Measurements from ENCODE around the gene DENND1C.

The DENND1C gene

DNA sequence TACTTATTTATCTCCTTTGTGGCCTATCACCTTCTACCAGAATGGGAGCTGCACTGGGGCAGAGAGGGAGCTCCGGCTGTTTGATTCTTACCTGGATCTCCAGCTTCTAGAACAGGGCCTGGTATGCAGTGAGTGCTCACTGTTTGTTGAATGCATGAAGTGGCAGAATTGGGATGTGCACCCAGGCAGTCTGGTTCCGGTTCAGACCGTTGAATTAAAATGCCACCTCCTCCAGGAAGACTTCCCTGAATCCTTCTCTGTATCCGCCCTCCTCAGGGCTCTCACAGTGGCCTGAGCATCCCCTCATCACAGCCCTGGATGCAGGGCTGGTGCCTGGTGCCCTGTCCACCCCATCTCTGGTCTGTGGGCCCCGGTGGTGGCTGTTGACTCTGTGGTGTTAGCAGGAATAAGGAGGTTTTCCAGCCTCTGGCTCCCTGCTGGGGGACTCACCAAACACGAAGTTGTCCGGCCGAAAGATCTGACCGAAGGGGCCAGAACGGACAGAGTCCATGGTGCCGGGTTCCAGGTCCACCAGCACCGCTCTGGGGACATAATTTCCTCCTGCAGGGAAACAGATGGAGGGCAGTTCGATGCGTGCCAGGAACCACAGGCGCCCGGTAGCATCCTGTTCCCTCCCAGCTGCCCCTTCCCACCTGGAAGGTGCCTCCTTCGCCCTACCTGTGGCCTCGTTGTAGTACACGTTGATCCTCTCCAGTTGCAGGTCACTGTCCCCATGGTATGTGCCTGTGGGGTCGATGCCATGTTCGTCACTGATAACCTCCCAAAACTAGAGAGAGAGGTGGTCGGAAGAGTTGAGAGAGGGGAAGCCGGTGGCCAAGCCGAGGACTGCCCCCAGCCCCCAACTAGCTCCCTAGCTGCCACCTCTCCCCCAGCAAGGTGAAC, 19.5 kb upstream of the DENND1C start:
- Histone ChIP-seq H3K36me3 (no peaks in the 10 kb centered on the region), H3K27me3 (ENCODE audit: insufficient read depth, low read depth, severe bottlenecking) (no peaks in the 10 kb centered on the region), H3K27ac (no peak overlapping the region), H3K4me3 (ENCODE audit: low read depth, low read length) (peak overlapping the region; percentile 76), H3K9me3 (ENCODE audit: severe bottlenecking) (no peaks in the 10 kb centered on the region)
- DNase-seq: no peak
- TF ChIP-seq, protein P1, sequence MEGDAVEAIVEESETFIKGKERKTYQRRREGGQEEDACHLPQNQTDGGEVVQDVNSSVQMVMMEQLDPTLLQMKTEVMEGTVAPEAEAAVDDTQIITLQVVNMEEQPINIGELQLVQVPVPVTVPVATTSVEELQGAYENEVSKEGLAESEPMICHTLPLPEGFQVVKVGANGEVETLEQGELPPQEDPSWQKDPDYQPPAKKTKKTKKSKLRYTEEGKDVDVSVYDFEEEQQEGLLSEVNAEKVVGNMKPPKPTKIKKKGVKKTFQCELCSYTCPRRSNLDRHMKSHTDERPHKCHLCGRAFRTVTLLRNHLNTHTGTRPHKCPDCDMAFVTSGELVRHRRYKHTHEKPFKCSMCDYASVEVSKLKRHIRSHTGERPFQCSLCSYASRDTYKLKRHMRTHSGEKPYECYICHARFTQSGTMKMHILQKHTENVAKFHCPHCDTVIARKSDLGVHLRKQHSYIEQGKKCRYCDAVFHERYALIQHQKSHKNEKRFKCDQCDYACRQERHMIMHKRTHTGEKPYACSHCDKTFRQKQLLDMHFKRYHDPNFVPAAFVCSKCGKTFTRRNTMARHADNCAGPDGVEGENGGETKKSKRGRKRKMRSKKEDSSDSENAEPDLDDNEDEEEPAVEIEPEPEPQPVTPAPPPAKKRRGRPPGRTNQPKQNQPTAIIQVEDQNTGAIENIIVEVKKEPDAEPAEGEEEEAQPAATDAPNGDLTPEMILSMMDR (IDR thresholded peaks at IDR 0.05; ENCODE audit: low read depth, low read length): no peak

DNA sequence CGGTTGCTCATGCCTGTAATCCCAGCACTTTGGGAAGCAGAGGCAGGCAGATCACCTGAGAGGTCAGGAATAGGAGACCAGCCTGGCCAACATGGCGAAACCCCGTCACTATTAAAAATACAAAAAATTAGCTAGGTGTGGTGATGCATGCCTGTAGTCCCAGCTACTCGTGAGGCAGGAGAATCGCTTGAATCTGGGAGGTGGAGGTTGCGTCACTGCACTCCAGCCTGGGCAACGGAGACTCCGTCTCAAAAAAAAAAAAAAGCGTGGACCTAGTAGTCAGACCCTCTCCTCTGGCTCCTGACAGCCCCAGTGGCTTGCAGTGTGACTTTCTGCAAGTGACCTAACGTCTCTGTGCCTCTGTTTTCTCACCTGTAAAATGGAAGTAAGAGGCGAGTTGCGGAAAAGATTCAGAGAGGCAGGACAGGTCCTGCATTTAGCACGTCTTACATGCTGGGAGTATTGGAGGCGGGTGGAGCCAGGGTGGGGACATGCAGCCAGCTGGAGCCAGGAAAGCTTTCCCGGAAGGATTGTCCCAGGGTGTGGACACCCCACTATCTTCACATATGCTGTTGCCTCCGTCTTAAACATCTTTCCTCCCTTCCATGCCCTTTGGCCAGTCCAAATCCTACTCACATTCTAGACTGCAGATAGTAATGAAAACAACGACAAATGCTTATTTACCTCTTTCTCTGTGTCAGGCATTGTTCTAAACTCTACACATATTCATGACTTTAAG, 17.6 kb upstream of the DENND1C start:
- Histone ChIP-seq H3K9me3 (ENCODE audit: severe bottlenecking) (no peaks in the 10 kb centered on the region), H3K36me3 (no peaks in the 10 kb centered on the region), H3K4me3 (ENCODE audit: low read depth, low read length) (no peak overlapping the region), H3K27ac (no peak overlapping the region), H3K27me3 (ENCODE audit: insufficient read depth, low read depth, severe bottlenecking) (no peaks in the 10 kb centered on the region)
- TF ChIP-seq, protein P1 (IDR thresholded peaks at IDR 0.05; ENCODE audit: low read depth, low read length): no peak
- no peak for DNase-seq

DNA sequence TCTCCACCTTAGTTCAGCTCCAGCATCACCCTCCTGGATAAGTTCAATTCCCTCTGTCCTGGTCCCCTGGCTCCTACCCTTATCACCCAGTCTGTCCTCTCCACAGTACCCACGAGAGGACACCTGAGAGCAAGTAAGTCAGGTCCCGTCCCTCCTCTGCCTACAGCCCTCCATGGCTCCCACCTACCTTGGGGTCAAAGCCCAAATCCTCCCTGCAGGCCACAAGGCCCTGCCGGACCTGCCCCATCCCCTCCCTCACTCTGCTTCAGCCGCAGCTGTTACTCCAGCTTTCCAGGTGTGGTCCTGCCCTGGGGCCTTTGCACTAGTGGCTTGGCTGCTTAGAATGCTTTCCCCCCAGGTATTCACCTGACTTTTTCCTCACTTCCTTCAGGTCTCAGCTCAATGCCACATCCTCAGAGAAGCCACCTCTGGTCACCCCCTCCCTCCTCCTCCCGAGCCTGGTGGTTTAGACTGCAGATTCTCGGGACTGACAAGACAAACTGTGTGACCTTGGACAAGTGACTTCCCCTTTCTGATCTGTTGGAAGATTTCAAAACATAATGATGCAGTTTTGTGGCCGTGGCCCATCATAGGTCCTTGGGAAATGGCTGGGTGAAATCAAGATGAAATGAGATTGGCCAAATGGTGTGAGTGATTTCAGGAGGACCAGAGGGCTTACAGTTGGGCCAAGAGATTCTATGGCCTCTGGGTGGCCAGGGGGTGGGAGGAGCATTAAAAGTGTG, 16.9 kb upstream of the DENND1C start:
- no peaks in the 10 kb centered on the region for H3K27me3 ChIP-seq (ENCODE audit: insufficient read depth, low read depth, severe bottlenecking)
- no peak for DNase-seq
- H3K4me3 ChIP-seq (ENCODE audit: low read depth, low read length): no peak overlapping the region

DNA sequence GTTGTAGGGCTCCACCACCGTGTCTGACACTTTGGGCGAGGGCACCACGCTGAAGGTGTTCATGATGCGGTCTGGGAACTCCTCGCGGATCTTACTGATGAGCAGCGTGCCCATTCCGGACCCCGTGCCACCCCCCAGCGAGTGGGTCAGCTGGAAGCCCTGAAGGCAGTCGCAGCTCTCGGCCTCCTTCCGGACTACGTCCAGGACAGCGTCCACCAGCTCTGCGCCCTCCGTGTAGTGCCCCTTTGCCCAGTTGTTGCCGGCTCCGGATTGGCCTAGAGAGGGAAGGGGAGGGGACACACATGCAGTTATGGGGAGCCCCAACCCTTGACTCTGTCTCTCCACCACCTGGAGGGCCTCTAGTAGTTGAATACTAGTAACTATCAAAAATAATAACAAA, 14.4 kb upstream of the DENND1C start:
- DNase-seq: no peak
- Histone ChIP-seq H3K4me3 (ENCODE audit: low read depth, low read length) (no peak overlapping the region), H3K9me3 (ENCODE audit: severe bottlenecking) (peaks cover 2% of the 10 kb centered on the region), H3K27ac (no peak overlapping the region), H3K36me3 (no peaks in the 10 kb centered on the region), H3K27me3 (ENCODE audit: insufficient read depth, low read depth, severe bottlenecking) (no peaks in the 10 kb centered on the region)
- TF ChIP-seq, protein P1 (IDR thresholded peaks at IDR 0.05; ENCODE audit: low read depth, low read length): no peak

More for the DNA sequence above, 16.9 kb upstream of the DENND1C start:
- no peaks in the 10 kb centered on the region for H3K36me3 ChIP-seq
- H3K9me3 ChIP-seq (ENCODE audit: severe bottlenecking): no peaks in the 10 kb centered on the region
- no peak overlapping the region for H3K27ac ChIP-seq
- TF ChIP-seq, protein P1 (IDR thresholded peaks at IDR 0.05; ENCODE audit: low read depth, low read length): no peak

DNA sequence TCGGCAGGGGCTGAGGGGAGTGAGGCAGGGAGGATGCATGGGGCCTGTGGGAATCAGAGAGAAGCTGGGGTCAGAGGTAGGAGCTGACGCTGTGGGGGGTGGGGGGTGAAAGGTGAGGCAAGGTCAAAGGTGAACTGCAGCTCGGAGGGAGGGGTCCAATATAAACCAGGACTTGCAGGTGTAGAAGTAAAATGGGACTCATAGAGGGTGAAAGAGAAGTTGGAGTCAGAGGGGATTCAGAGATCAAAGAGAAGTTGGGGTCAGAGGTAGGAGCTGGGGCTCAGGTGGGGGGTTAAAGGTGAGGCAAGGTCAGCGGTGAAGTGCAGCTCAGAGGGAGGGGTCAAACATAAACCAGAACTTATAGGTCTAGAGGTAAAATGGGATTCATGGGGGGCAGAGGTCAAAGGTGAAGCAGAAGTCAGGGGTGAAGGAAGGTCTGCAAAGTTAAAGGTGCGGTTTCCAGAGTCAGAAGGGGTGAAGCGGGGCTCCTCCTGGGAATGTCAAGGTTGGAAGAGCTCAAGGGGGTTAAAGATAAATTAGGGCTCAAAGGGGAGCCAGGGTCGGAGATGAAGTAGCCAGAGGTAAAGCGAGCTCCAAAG, 12.9 kb upstream of the DENND1C start:
- H3K4me3 ChIP-seq (ENCODE audit: low read depth, low read length): no peak overlapping the region
- no peaks in the 10 kb centered on the region for H3K27me3 ChIP-seq (ENCODE audit: insufficient read depth, low read depth, severe bottlenecking)
- TF ChIP-seq, protein P1 (IDR thresholded peaks at IDR 0.05; ENCODE audit: low read depth, low read length): no peak
- H3K36me3 ChIP-seq: no peaks in the 10 kb centered on the region
- peaks cover 3% of the 10 kb centered on the region for H3K9me3 ChIP-seq (ENCODE audit: severe bottlenecking)
- H3K27ac ChIP-seq: no peak overlapping the region
- DNase-seq: no peak

All from WERI-Rb-1 (cell line).